ENCODE results near the gene ASB18.
"Not testable (repeated sequence)": the region's sequence is repeated elsewhere in the genome, so short reads cannot be mapped to it uniquely, and the experiment has no call there.

ASB18 gene, protein sequence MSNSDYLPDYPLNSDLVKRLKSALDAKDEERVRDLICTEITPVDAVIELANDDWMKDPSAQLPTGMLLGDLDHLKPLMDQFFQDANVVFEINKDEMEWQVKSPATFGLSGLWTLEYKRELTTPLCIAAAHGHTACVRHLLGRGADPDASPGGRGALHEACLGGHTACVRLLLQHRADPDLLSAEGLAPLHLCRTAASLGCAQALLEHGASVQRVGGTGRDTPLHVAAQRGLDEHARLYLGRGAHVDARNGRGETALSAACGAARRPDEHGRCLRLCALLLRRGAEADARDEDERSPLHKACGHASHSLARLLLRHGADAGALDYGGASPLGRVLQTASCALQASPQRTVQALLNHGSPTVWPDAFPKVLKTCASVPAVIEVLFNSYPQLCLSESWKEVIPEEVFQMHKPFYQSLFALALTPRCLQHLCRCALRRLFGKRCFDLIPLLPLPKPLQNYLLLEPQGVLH

DNA sequence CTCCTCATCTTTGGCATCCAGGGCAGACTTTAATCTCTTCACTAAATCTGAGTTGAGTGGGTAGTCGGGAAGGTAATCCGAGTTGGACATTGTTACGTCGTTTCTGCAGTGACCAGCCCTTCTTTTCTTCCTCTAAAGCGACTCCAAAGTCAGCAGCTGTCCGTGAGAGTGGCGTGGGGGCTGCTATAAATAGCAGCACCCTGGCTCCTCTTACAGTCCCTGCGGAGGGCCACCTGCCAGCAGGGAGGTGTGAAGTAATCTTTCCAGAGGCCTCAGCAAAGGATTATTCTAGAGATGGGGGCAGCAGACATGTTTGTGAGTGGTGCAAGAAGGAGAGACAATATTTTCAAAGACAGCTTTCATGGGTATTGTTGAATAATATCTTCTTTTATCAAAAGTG is at the start of gene ASB18:
TSS of gene ASB18 (minus strand) at position 151 of the 400 bp plus-strand sequence. CDS start at position 90, 61 bp downstream.
- no peak for DNase-seq (ENCODE audit: low spot score)

DNA sequence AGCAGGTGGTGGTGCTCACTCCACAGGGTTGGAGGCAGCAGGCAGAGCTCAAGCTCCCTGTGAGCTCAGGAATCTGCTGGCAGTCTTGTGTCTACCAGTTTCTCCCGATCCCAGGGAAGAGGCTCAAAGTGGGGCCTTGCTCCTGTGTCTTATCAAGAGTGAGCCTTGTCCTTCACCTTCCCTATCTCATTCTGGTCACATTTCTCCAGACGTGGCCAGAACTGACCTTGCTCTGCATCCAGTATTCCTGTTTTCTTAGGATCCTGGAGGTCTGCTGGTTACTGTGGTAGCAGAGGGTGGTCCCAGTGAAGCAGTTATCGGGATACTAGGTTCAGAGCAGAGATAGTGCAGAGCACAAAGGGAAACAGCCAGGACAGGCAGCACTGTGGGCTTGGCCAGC is 47.1 kb upstream of the ASB18 start:
- no peak for DNase-seq (ENCODE audit: low spot score)

DNA sequence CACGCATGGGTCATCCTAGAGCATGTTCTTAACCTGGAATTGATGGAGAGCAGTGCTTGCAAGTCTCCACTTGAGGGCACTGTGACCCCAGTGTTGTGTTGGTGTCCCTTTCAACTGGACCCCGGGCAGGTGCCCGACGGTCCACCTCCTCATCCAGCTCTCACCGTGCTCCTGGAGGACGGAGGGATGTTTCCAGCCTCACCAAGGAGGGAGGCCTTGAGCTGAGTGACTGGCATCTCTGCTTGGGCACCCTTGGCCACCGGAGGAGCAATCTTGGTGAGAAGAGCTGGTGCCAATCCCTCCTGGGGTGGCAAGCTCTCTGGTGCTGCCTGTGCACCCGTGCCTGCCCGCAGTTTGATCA is 45.4 kb upstream of the ASB18 start:
- no peak for DNase-seq (ENCODE audit: low spot score)

DNA sequence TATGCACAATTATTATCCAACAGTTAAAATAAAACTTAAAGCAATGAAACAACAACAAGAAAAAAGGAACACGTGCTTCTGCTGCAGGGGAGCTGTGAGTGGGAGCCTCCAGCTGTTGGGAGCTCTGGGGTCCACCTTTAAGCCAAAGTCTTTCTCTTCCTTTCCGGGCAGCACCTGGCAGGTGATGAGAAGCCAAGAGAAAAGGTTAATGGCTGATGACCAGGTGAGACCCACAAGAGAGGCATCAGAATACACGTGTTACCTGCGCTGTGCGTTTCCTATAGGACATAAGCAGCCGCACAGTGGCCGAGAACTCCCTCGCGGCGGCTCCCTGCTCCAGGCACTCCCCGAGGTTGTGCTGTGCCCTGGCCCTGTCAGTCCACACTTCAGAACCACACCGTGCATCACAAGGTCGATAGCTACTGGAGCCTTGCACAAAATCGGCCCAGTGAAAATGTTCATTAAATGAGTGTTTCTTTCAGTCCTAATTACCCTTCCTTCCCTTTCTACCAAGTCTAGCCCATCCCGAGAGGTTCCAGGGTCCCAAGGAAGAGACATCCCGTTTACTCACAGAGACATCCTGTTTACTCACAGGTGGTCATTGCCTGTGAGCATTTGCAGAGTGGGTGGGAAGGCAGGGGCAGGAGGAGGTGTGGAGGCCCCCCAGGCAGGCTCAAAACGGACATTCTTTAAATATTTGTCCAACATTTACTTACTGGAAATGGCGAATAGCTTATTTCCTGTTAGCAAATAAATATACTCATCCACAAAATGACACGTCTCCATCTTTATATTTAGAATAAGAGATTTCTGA is 44.9 kb upstream of the ASB18 start:
- no peak for DNase-seq (ENCODE audit: low spot score)

DNA sequence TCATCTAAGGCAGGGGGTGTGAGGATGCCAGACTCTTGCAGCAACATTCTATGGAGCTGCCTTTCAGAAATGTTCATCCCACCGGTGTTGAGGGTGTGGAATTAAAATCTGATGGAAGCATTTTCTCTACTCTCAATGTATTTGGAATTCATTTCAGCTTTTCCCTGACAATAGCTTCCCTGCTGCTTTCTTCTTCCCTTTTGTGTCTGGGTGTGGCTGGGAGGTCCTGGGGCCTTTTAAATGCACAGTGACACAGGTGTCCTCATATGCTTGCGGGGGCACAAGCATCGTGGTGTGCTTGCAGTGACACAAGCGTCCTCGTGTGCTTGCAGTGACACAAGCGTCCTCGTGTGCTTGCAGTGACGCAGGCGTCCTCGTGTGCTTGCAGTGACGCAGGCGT is 43.4 kb upstream of the ASB18 start:
- no peak for DNase-seq (ENCODE audit: low spot score)

DNA sequence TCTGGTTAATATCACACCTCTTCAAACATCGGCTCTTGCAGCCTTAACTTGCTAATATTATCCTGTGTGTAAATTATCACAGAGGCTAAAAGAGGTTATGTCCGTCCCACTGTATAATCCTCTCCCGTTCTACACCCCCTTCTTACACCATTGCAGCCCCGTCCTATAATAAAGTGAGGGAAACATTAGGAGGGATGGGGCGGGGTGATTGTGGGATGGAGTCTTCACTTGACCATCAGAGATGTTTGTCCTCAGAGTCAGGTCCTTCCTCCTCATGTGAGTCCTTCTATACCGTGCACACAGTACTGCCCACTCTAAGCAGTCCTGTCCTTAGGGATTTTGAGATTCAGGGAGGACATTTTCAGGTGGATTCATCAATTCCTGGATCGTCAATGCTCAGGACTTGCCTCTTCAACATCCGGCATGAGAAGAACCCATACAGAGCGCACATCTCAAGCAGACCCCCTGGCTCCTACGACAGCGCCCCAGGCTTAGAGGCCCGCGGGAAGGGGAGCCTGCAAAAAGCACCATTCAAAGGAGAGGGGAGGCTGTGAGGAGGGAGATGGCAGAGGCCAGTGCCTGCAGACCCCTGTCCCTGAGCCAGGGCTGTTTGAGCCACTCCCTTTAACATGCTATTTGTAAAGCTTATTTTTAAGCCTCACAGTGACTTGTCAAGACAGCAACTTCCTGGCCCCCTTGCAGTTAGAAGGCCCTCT is 42.8 kb upstream of the ASB18 start:
- no peak for DNase-seq (ENCODE audit: low spot score)

DNA sequence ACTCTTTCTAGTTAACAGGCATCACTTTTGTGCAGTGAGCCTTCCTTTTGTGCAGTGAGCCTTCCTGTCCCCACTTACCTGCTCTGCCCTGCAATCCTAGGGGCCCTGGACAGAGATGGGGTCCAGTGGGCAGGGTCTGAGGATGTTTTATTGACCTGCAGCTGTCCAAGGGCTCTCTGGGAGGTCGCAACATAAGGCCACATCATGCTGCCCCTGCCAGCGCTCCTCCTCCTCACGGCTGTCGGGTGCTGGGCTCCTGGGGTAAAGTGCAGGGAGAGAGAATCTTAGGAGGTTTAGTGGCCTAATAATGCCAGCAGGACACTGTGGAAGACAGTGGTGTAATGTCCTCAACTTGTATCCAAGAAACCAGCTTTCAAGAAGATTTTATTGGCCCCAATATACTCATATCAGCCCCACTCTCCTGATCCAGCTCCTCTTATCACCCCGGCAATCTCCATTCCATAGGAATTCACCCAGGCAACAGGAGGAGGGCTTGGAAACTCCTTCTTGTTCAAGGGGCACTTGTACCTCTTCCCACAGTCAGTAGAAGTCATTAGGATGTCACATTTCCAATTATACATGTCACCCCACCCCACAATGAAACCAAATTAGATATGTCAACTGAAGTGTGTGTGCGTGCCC is 41.9 kb upstream of the ASB18 start:
- DNase-seq (ENCODE audit: low spot score) = no peak

DNA sequence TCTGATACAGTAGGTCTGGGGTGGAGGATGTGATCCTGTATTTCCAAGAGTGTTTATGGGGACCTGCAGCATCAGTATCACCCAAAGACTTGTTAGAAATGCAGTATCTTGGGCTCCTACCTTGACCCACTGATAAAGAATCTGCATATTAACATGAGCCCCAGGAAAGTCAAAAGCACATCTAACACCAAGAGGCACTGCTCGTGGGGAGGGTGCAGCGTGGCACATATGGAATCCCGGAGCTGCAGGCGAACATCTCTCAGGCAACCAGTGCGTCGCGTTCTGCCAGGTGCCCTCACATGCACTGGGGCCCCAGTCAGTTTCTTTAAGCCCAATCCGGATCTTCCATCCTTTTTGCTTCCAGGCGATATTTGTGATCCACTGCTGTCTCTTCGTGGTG is 41.3 kb upstream of the ASB18 start:
- DNase-seq (ENCODE audit: low spot score) = no peak

DNA sequence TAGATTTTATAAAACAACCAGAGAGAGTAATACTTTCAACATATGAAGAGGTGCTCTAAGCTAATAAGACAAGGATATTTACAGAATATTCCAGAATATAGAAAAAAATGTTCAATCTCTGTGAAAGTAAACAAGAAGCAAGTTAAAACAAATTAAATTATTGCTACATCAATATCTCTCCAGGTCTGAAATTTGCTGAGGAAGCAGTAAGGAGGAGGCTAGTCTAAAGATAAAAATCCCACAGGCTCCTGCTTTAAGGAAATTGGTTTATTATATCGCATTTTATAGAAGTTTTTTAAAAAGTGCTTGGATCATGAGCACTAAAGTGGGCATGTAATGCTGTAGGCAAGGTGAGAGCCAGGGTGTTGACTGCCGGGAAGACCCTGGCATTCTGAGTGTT is 39.7 kb upstream of the ASB18 start:
- DNase-seq (ENCODE audit: low spot score) = no peak

DNA sequence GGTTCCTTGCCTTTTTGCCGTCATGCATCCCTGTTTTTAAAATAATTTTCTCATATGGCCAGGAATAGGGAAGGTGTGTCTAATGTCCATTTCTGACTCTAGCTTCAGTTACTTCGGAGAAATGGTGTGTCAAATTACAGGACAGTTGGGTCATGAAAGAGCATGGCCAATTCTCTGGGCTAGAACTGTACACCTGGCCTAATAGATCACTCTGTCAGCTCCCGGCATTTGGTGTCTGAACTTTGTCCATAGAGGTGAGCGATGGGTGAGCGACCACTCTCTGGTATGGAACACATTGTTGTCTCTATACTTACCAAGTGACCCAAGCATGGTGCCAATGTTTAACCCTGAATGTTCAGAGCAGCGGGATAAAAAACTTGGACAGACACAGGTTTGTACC is 38.3 kb upstream of the ASB18 start:
- DNase-seq (ENCODE audit: low spot score) = no peak

DNA sequence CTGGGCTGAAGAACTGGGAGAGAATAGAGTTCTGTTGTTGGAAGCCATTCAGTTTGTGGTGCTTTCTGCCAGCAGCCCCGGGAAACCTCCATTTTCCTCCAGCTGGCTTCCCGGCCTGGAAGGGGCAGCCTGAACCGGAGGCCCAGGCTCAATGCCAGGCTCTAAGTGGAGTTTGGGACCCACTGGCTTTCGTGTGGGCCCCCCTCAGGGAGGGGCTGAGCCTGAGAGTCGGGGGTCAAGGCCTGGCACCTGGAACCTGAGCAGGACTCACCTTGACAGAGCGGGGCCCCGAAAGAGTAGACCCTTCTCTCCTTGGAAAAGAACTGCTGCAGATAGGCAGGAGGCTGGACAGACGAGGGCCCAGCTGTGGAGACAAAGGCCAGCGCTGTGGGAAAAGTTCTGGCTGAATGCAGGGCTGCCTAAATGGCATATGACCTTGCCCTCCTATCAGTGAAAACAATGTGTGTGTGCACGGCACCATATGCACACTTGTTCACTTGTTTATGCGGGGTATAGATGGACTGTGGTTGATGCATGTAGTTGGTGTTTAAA is 34.8 kb upstream of the ASB18 start:
- no peak for DNase-seq (ENCODE audit: low spot score)

DNA sequence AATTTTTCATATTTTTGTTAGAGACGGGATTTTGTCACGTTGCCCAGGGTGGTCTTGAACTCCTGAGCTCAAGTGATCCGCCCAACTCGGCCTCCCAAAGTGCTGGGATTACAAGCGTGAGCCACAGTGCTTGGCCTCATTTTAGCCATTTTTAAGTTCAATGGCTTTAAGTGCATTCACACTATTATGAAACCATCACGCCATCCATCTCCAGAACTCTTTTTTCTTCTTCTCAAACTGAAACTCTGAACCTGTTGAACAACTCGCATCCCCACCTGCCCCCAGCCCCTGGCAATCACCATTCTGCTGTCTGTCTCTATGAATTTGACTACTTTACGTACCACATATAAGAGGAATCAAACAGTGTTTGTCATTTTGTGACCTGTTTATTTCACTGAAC is 31.3 kb upstream of the ASB18 start:
- DNase-seq (ENCODE audit: low spot score) = no peak

DNA sequence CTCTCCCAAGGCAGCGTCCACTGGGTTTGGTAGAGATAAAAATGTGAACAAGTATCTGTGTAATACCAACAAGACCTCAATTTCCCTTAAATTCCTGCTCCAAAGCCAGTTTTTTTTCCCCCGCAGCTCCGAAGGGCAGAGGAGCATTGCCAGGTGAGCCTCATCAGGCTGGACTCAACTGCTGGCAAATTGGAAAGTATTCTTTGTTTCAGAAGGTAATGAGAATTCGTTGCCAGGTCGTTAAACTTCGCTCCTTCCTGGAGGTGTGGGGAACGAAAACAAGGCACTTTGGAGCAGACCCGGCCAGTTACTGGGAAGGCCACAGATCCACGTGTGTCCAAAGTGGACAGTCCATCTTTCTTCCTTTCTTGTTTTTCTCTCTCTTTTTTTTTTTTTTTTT is 30.4 kb upstream of the ASB18 start:
- DNase-seq (ENCODE audit: low spot score) = no peak

DNA sequence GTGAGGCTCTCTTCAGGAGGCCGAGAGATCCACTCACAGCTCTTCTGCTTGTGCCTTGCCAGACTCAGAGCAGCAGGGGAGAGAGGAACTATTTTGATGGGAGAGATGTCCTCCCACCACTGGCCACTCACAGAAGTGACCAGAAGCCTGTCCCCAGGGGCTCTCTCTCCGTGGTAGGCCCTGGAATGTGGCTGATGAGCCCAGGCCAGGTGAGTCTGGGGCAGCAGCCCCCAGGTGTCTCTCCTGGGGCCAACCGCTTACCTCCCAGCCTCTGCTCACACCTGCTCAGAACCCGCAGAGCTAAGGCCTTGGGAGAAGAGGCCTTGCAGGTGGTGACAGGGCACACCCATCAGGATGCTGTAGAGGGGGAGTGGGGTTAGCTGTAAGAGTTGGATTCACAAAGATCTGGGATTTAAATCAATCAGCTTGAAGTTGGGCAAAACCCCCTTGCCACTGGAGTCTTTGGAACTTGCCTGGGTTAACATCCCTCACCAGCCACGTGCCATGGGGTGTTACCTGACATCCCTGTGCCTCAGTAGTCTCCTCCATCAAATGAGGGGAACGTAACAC is 29.1 kb upstream of the ASB18 start:
- no peak for DNase-seq (ENCODE audit: low spot score)

DNA sequence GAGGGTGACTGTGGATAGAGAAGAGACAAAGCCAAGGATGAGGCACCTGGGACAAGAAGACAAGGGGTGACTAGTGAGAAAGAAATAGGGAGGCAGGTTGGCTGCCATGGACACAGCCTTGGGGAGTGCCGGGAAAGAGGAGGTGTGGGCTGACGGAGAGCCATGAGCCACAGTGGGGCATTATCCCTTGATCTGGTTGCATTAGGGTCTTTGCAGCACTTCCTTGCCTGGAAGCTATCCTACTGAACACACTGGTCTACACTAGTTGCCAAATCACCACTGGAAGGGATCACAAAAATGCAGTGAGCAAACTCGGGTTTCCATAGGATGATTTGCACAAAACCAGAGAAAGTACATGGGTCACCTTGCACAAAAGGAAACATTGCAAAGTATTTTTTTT is 27.7 kb upstream of the ASB18 start:
- no peak for DNase-seq (ENCODE audit: low spot score)

DNA sequence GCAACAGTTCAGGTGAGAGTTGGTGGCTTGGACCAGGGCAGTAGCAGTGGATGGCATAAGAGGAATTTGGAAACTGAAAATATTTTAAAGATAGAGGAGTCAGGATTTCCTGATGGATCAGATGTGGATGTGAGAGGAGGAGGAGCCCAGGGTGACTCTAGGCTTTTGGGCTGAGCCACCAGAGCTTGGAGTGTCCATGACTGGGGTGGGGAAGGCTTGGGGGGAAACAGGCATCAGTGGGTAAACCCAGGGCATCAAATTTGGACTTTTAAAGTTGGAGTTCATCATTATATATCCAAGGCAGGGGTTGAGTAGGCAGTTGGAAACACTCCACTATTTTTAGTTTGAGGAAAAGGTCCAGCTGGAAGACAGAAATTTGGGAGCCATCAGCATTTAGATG is 27.3 kb upstream of the ASB18 start:
- DNase-seq (ENCODE audit: low spot score) = no peak

DNA sequence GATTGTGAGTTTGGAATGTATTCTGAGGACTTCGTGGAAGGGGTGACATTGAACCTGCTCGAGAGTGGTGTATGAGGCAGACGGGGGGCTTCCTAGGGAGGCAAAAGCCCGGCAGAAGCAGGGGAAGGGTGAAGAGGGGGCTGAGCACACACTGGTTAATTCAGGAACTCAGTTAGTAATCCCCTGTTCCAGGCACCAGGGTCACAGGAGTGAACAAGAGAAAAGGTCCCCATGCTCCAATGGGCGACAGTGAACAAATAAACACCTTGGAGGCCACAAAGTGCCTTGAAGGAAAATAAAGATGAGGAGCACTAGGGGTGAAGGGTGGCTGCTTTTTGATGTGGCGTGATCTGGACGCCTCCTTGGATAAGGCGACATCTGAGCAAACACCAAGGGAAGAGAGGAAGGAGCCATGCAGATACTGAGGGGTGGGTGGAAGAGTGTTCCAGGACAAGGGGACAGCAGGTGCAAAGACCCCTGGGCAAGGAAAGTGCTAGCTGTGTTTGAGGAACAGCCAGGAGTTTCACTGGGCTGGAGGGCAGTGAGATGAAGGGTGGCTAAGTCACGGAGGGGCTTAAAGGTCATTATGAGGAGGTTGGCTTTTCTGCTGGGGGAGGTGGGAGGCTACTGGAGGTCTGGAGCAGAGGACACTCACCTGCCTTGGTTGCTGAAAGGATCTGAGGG is 26.7 kb upstream of the ASB18 start:
- no peak for DNase-seq (ENCODE audit: low spot score)

DNA sequence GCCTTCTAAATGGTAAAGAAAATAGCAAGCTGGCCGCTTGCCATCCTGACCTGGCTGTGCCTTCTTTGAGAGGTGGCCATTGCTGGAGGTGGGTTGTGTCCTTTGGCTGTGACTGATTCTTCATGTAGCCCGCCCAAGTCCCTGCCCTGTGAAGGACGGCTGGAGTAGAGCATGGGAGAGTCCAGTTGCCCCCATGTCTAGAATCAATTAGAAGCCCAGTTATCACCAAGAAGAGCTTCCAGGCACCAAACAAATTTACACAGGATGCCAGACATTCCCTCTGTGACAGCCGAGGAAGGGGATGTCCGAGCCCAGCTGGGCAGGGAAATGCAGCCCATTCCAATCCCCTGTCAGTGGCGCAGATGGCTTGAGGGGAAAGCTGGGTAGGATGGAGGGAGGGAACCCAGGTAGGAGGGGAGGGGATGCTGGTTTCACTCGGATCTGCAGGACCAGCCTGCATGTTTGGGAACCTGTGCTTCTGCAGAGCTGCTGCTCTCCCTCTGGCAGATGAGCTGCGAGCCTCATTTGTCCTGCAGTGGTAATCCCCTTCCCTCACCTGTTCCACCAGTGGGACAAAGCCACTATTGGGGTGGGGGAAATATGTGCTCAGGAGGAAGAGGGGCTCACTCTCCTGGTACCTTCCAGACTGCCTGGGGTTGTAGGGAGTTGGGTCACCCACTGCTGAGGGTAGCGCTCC is 25.7 kb upstream of the ASB18 start:
- DNase-seq (ENCODE audit: low spot score) = no peak

DNA sequence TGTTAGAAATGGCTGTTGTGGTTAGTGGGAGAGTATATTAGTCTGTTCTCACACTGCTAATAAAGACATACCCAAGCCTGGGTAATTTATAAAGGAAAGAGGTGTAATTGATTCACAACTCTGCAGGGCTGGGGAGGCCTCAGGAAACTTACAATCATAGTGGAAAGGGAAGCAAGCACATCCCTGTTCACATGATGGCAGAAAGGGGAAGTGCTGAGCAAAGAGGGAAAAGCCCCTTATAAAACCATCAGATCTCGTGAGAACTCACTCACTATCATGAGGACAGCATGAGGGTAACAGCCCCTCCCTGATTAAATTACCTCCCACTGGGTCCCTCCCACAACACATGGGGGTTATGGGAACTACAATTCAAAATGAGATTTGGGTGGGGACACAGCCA is 24.2 kb upstream of the ASB18 start:
- not testable (repeated sequence) for DNase-seq (ENCODE audit: low spot score)

DNA sequence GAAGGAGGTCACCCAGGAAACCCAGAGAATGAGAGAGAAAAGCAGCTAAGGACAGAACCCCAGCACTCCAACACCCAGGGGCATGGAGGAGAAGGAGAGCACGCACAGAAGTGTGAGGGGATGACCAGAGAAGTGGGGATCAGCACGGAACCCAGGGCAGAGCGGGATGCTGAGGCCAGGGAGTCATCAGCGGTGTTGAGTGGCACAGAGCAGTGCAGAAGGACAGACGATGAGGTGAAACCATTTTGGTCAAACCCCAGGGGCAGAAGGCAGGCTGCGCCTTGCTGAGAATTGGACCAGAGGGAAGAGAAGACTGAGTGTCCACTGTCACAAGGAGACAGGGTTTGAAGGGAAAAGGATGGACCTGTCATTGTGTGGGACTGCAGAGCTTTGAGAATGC is 23.4 kb upstream of the ASB18 start:
- no peak for DNase-seq (ENCODE audit: low spot score)

Data from hepatic stellate cell (primary cell).